Astrocyte of the spinal cord (primary cell): ENCODE measurements around the gene RBMXL2.

Experiments
- DNase-seq: peaks from one replicate; pipeline ENCODE4 v3.0.0; 2011; ENCODE audit warnings: low read depth, low spot score
- H3K4me3 ChIP-seq: 2 replicates; pipeline ENCODE4 v1.5.1; 2011; ENCODE audit warnings: low read depth, mild to moderate bottlenecking, low read length, moderate library complexity
- in situ Hi-C: cut with HindIII; loops from 2 replicates; pipeline ENCODE4 v1.10.0; 2017; ENCODE audit warnings: low sequenced_read_pairs
- TF ChIP-seq, protein P1 (sequence below): IDR thresholded peaks from 2 replicates; pipeline ENCODE4 v1.5.1; 2012; ENCODE audit warnings: low read depth, mild to moderate bottlenecking, low read length, inconsistent platforms

Gene RBMXL2

DNA sequence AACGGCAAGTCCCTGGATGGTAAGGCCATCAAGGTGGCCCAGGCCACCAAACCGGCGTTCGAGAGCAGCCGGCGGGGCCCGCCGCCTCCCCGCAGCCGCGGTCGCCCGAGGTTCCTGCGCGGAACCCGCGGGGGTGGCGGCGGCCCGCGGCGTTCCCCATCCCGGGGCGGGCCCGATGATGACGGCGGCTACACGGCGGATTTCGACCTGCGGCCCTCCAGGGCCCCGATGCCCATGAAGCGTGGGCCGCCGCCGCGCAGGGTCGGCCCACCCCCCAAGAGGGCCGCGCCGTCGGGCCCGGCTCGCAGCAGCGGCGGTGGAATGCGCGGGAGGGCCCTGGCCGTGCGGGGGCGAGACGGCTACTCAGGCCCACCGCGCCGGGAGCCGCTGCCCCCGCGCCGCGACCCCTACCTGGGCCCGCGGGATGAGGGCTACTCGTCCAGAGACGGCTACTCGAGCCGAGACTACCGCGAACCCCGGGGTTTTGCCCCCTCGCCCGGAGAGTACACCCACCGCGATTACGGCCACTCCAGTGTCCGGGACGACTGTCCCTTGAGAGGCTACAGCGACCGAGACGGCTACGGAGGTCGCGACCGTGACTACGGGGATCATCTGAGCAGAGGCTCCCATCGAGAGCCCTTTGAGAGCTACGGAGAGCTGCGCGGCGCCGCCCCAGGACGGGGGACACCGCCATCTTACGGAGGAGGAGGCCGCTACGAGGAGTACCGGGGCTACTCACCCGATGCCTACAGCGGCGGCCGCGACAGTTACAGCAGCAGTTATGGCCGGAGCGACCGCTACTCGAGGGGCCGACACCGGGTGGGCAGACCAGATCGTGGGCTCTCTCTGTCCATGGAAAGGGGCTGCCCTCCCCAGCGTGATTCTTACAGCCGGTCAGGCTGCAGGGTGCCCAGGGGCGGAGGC is 792 bp downstream of the RBMXL2 start:
- in situ Hi-C loops = no loop called here
- no peak overlapping the region for H3K4me3 ChIP-seq
- TF ChIP-seq, protein P1, sequence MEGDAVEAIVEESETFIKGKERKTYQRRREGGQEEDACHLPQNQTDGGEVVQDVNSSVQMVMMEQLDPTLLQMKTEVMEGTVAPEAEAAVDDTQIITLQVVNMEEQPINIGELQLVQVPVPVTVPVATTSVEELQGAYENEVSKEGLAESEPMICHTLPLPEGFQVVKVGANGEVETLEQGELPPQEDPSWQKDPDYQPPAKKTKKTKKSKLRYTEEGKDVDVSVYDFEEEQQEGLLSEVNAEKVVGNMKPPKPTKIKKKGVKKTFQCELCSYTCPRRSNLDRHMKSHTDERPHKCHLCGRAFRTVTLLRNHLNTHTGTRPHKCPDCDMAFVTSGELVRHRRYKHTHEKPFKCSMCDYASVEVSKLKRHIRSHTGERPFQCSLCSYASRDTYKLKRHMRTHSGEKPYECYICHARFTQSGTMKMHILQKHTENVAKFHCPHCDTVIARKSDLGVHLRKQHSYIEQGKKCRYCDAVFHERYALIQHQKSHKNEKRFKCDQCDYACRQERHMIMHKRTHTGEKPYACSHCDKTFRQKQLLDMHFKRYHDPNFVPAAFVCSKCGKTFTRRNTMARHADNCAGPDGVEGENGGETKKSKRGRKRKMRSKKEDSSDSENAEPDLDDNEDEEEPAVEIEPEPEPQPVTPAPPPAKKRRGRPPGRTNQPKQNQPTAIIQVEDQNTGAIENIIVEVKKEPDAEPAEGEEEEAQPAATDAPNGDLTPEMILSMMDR = no peak
- no peak for DNase-seq

DNA sequence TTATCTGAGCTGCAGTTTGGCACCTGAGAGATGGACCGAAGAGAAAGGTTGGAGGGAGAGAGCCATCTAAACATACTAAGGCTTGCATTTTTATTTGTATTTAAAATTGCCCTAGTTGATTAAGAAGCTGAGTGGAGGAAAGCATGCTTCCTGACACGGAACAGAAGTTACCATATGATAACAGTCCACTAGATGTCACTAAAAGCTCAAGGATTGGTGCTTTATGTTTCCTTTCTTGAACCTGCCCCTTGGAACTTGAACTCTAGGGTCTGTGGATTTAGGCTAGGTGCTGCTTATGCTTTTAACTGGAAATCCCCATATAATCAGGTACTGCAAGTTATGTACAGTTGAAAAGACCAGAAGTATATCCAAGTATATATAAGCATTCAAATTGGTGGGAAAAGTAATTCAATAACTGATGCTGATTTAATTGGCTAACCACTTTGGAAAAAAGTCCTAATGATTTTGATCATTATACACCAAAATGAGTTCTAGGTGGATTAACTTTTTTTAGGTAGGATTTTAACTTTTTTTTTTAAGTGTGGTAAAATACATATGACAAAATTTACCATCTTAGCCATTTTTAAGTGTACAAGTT is 9.5 kb downstream of the RBMXL2 start:
- TF ChIP-seq, protein P1 = peak; percentile 53
- in situ Hi-C loops = no loop called here
- peak; percentile 38 for DNase-seq
- H3K4me3 ChIP-seq = no peak overlapping the region

DNA sequence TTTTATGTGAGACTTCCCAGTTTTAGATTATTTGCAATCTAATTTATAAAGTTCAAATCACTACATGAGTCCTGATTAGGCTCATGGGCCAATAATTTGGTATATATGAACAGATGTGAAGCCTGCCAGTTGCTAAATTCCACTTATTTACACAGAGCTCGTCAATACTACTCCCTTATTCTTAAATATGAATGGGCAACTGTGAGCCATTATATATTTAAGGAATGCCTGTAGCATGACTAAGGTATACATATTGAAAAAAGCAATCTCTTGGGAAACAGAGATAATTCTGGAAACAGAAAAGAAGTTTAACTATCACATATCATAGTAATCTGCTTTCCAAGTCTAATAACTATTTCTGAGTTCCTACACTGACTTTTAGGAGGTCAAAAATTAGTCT is 27.0 kb downstream of the RBMXL2 start:
- in situ Hi-C loops = no loop called here
- H3K4me3 ChIP-seq = no peak overlapping the region
- TF ChIP-seq, protein P1 = no peak

DNA sequence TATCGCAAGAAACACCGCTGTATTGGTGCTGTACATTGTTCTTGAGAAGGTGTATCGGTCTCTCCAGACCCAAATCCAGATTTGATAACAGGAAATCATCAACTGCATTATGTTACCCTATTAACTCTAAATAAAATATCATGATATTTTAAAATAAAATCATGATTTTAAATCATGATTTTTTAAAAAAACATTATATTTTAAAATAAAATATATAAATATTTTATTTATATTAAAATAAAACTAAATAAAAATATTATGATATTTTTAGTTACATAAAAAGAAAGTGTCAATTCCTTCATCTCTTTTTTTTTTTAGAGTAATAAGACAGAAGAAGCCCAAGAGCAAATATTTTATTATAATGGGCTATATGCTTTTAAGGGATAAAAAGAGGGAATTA is 27.6 kb downstream of the RBMXL2 start:
- H3K4me3 ChIP-seq = no peak overlapping the region
- in situ Hi-C loops = no loop called here

More for the DNA sequence above, 27.0 kb downstream of the RBMXL2 start:
- DNase-seq = no peak

DNA sequence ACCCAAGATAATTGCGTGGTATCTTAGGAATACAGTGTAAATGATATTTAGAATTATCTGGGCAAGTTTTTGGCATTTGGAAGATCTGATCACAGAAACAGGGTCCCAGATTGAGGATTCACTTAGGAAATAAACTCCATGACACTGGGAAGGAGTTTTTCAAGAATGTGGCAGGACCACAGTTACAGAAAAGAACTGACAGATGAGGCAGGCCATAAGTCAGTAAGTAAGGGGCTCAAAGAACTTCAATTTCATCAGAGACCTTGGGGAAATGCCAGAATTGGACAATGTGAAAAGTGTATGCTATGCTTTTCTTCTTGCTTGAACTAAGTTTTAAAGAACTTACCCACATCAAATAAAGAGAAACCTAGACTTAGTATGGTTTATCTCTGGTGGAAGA is 49.3 kb downstream of the RBMXL2 start:
- TF ChIP-seq, protein P1 = no peak
- H3K4me3 ChIP-seq = no peak overlapping the region
- in situ Hi-C loops = no loop called here
- DNase-seq = no peak

More for the DNA sequence above, 27.6 kb downstream of the RBMXL2 start:
- no peak for DNase-seq
- TF ChIP-seq, protein P1 = no peak
